Breast epithelium (tissue), 4 donors: ENCODE results near the gene BBX. TPM values are rescaled to one million over a fixed set of nuclear protein-coding genes. Genes with fewer than 3 reads are reported as not detected.

Experiments
- DNase-seq, 2 donors: peaks; one replicate each; pipeline ENCODE4 v3.0.0-alpha.2; 2019; ENCODE audit warnings: low spot score in 2 of 2
- H3K27ac ChIP-seq, 2 donors: fragments of 200-600 bp; sonication (generic) in 1 of 2; one replicate each; pipeline ENCODE4 v1.5.1; 2016 to 2019; ENCODE audit warnings: mild to moderate bottlenecking in 1 of 2
- H3K27me3 ChIP-seq, 2 donors: fragments of 200-600 bp; sonication (generic) in 1 of 2; one replicate each; pipeline versions ENCODE4 v1.5.1 to v1.6.0; 2017 to 2019; ENCODE audit warnings: control low read depth in 1 of 2, mild to moderate bottlenecking in 1 of 2
- H3K36me3 ChIP-seq: fragments of 200-600 bp; one replicate; pipeline ENCODE4 v1.5.1; 2019
- H3K4me1 ChIP-seq, 2 donors: fragments of 200-600 bp; sonication (generic); one replicate each; pipeline ENCODE4 v1.5.1; 2016 to 2019; ENCODE audit warnings: control low read depth in 1 of 2
- H3K4me3 ChIP-seq, 3 donors: fragments of 200-600 bp; sonication (generic); 1 replicate in 2 of 3; 2 replicates in 1 of 3; pipeline ENCODE4 v1.5.1; 2016 to 2019; ENCODE audit warnings: mild to moderate bottlenecking in 3 of 3, moderate library complexity in 2 of 3
- H3K9me3 ChIP-seq, 2 donors: fragments of 200-600 bp; sonication (generic) in 1 of 2; one replicate each; pipeline ENCODE4 v1.5.1; 2016 to 2019; ENCODE audit warnings: control low read depth in 1 of 2
- CTCF ChIP-seq, 3 donors: fragments of 450-650 bp; IDR thresholded peaks; one replicate each; pipeline ENCODE4 v1.5.1; 2016 to 2017; ENCODE audit warnings: antibody characterized with exemption in 3 of 3, mild to moderate bottlenecking in 3 of 3, moderate library complexity in 3 of 3
- POLR2A ChIP-seq: fragments of 450-650 bp; IDR thresholded peaks from one replicate; pipeline ENCODE4 v1.6.1; 2016; ENCODE audit warnings: antibody characterized with exemption, mild to moderate bottlenecking, moderate library complexity
- POLR2AphosphoS5 ChIP-seq, 3 donors: sonication (generic); formaldehyde crosslinking; IDR thresholded peaks; one replicate each; pipeline ENCODE4 v1.6.1; 2017; ENCODE audit warnings: antibody characterized with exemption in 3 of 3
- intact Hi-C: fragments of 100-400 bp; cut with DNase I; formaldehyde crosslinking; loops from one replicate; pipeline ENCODE4 v1.15.1; 2023; ENCODE audit warnings: low total_unique reads
- total RNA-seq, 3 donors: library from RNA; depleted of rRNA; stranded (reverse); fragments of >200 nt; gene quantifications; one replicate each; pipeline ENCODE4 v1.1.0, GENCODE V29; 2016

The BBX gene
- total RNA-seq = 10 to 100 TPM; 59.0 to 95.9 (median 70.8) TPM

GRCh38 chr3:107522510-107523288 lies at the start of gene BBX:
Gene BBX, plus strand, starts transcription at chr3:107522962. Its CDS starts 187,499 bp downstream, at chr3:107710461.
- intact Hi-C loops = no loop called here
- Histone ChIP-seq H3K9me3 (no peaks in the 10 kb centered on the region), H3K36me3 (no peaks in the 10 kb centered on the region), H3K27me3 (no peaks in the 10 kb centered on the region), H3K4me1 (no peaks in the 10 kb centered on the region), H3K27ac (peak within 1 kb of the TSS; percentile 93 to 94), H3K4me3 (peak within 1 kb of the TSS; percentile 82 to 91 (median 90))
- peak; percentile 93 to 96 for DNase-seq
- TF ChIP-seq POLR2A = no peak
- TF ChIP-seq POLR2AphosphoS5 (IDR thresholded peaks at IDR 0.05) = peak in 2 of 3 donors; percentile 36 to 59
- no peak for TF ChIP-seq CTCF (IDR thresholded peaks at IDR 0.05)

- Histone ChIP-seq H3K4me3 (no peak overlapping the region), H3K27me3 (no peaks in the 10 kb centered on the region), H3K27ac (no peak overlapping the region), H3K36me3 (no peaks in the 10 kb centered on the region), H3K4me1 (no peaks in the 10 kb centered on the region), H3K9me3 (no peaks in the 10 kb centered on the region)
- intact Hi-C loops = no loop called here
- DNase-seq = no peak
- TF ChIP-seq CTCF (IDR thresholded peaks at IDR 0.05) = no peak
- TF ChIP-seq POLR2A = no peak
- TF ChIP-seq POLR2AphosphoS5 (IDR thresholded peaks at IDR 0.05) = no peak
Observed at GRCh38 chr3:107476462-107476861, 46.3 kb upstream of the BBX start.

GRCh38 chr3:107487490-107487889 lies 35.3 kb upstream of the BBX start:
- DNase-seq = no peak
- no peaks in the 10 kb centered on the region for H3K9me3 ChIP-seq
- no peaks in the 10 kb centered on the region for H3K27me3 ChIP-seq
- no peak overlapping the region for H3K4me3 ChIP-seq
- no peak overlapping the region for H3K27ac ChIP-seq
- no peaks in the 10 kb centered on the region for H3K4me1 ChIP-seq
- no peaks in the 10 kb centered on the region for H3K36me3 ChIP-seq
- no peak for TF ChIP-seq POLR2AphosphoS5 (IDR thresholded peaks at IDR 0.05)
- no peak for TF ChIP-seq CTCF (IDR thresholded peaks at IDR 0.05)
- TF ChIP-seq POLR2A = no peak
- intact Hi-C loops = no loop called here

- DNase-seq = no peak
- Histone ChIP-seq H3K9me3 (no peaks in the 10 kb centered on the region), H3K4me1 (no peaks in the 10 kb centered on the region), H3K27ac (no peak overlapping the region), H3K36me3 (no peaks in the 10 kb centered on the region), H3K4me3 (no peak overlapping the region), H3K27me3 (no peaks in the 10 kb centered on the region)
- TF ChIP-seq POLR2AphosphoS5 (IDR thresholded peaks at IDR 0.05) = no peak
- no peak for TF ChIP-seq CTCF (IDR thresholded peaks at IDR 0.05)
- TF ChIP-seq POLR2A = no peak
- intact Hi-C loops = no loop called here
Observed at GRCh38 chr3:107488942-107489341, 33.8 kb upstream of the BBX start.

GRCh38 chr3:107493134-107493533 lies 29.6 kb upstream of the BBX start:
- Histone ChIP-seq H3K27ac (no peak overlapping the region), H3K9me3 (no peaks in the 10 kb centered on the region), H3K27me3 (no peaks in the 10 kb centered on the region), H3K4me3 (no peak overlapping the region), H3K36me3 (no peaks in the 10 kb centered on the region), H3K4me1 (no peaks in the 10 kb centered on the region)
- no peak for DNase-seq
- no peak for TF ChIP-seq POLR2A
- TF ChIP-seq POLR2AphosphoS5 (IDR thresholded peaks at IDR 0.05) = no peak
- no peak for TF ChIP-seq CTCF (IDR thresholded peaks at IDR 0.05)
- intact Hi-C loops = no loop called here
